H1 (cell line): ENCODE data around the gene ANKS1A. TPM values are rescaled to one million over a fixed set of nuclear protein-coding genes. Genes with fewer than 3 reads are reported as not detected.

Source experiments
- BCL11A ChIP-seq, 2 experiments: IDR thresholded peaks; one replicate each; pipeline ENCODE4 v1.6.1; 2011; ENCODE audit warnings: low read depth in 2 of 2, low read length in 2 of 2, mild to moderate bottlenecking in 2 of 2
- CHD1 ChIP-seq: IDR thresholded peaks from 2 replicates; pipeline ENCODE4 v1.6.1; 2012; ENCODE audit warnings: low read depth, low read length, improper control_type of control experiment
- CHD7 ChIP-seq: fragments of 300-600 bp; sonication (generic); IDR thresholded peaks from 2 replicates; pipeline ENCODE4 v1.7.1; 2012; ENCODE audit warnings: low read length, moderate library complexity, mild to moderate bottlenecking, inconsistent platforms; ENCODE audit not compliant: insufficient replicate concordance
- EGR1 ChIP-seq: IDR thresholded peaks from 2 replicates; pipeline ENCODE4 v1.6.1; 2011; ENCODE audit warnings: low read depth, low read length, borderline replicate concordance
- FOSL1 ChIP-seq: IDR thresholded peaks from 2 replicates; pipeline ENCODE4 v1.6.1; 2011; ENCODE audit warnings: mild to moderate bottlenecking, low read depth, low read length, moderate library complexity; ENCODE audit not compliant: insufficient read depth
- GABPA ChIP-seq: IDR thresholded peaks from 2 replicates; pipeline ENCODE4 v1.6.1; 2011; ENCODE audit warnings: mild to moderate bottlenecking, low read length, moderate library complexity, borderline replicate concordance; ENCODE audit not compliant: insufficient read depth
- MAFK ChIP-seq: IDR thresholded peaks from 2 replicates; pipeline ENCODE4 v1.6.1; 2012; ENCODE audit warnings: low read depth, mild to moderate bottlenecking, improper control_type of control experiment, low read length
- NRF1 ChIP-seq: IDR thresholded peaks from 2 replicates; pipeline ENCODE4 v1.6.1; 2011; ENCODE audit warnings: mild to moderate bottlenecking, low read depth, low read length, improper control_type of control experiment
- SIN3A ChIP-seq, 2 experiments: IDR thresholded peaks in 1 of 2; conservative IDR thresholded peaks in 1 of 2; 2 replicates each; pipeline ENCODE4 v1.6.1; 2011 to 2012; ENCODE audit warnings: low read length in 2 of 2, improper control_type of control experiment in 1 of 2, low read depth in 1 of 2, mild to moderate bottlenecking in 1 of 2
- TAF1 ChIP-seq: IDR thresholded peaks from 2 replicates; pipeline ENCODE4 v1.6.1; 2011; ENCODE audit warnings: mild to moderate bottlenecking, low read depth, low read length
- polyA plus RNA-seq, 7 experiments: library from polyadenylated mRNA; depleted of rRNA in 3 of 7; stranded (reverse) in 5 of 7; unstranded in 2 of 7; fragments of >200 nt in 5 of 7; fragments of 200-250 nt in 2 of 7; gene quantifications; 1 replicate in 5 of 7; 2 replicates in 1 of 7; 4 replicates in 1 of 7; pipeline versions ENCODE4 v1.2.1 to v1.2.3, GENCODE V29; 2011 to 2013; ENCODE audit warnings: missing spikeins in 2 of 7, mixed read lengths in 2 of 7
- total RNA-seq: library from RNA; stranded (reverse); fragmentation: NEBNext Ultra II Directional; extraction: Animal tissue kit (Norgen Biotek cat#: 25700); gene quantifications from 2 replicates; pipeline ENCODE4 v1.2.1, GENCODE V29; 2021

Gene ANKS1A
- total and polyA plus RNA-seq, 2 of the 8 experiments (the other 6 are each of a cell fraction or from before 2014, with no cell fraction given): 9.8 to 30.9 TPM

GRCh38 chr6:34940030-34940434 is 51.0 kb downstream of the ANKS1A start (continued):
- no peak for TF ChIP-seq CHD7
- TF ChIP-seq EGR1: no peak
- TF ChIP-seq SIN3A (conservative IDR thresholded peaks at IDR 0.05 in 1 of 2, IDR thresholded peaks at IDR 0.05 in 1 of 2; ENCODE audit: low read depth in 1 of 2, low read length in 2 of 2): no peak
- no peak for TF ChIP-seq TAF1
- TF ChIP-seq BCL11A (IDR thresholded peaks at IDR 0.05; ENCODE audit: low read depth in 2 of 2, low read length in 2 of 2): no peak
- no peak for TF ChIP-seq CHD1
- TF ChIP-seq GABPA: no peak
- TF ChIP-seq FOSL1: no peak
- no peak for TF ChIP-seq NRF1
- TF ChIP-seq MAFK: no peak
